Measurements from ENCODE around the gene CENPK. TPM values are rescaled to one million over a fixed set of nuclear protein-coding genes. Genes with fewer than 3 reads are reported as not detected.

CENPK gene
- total and polyA plus RNA-seq, 2 of the 8 experiments (the other 6 are each of a cell fraction or from before 2014, with no cell fraction given): 13.3 to 50.9 TPM

DNA sequence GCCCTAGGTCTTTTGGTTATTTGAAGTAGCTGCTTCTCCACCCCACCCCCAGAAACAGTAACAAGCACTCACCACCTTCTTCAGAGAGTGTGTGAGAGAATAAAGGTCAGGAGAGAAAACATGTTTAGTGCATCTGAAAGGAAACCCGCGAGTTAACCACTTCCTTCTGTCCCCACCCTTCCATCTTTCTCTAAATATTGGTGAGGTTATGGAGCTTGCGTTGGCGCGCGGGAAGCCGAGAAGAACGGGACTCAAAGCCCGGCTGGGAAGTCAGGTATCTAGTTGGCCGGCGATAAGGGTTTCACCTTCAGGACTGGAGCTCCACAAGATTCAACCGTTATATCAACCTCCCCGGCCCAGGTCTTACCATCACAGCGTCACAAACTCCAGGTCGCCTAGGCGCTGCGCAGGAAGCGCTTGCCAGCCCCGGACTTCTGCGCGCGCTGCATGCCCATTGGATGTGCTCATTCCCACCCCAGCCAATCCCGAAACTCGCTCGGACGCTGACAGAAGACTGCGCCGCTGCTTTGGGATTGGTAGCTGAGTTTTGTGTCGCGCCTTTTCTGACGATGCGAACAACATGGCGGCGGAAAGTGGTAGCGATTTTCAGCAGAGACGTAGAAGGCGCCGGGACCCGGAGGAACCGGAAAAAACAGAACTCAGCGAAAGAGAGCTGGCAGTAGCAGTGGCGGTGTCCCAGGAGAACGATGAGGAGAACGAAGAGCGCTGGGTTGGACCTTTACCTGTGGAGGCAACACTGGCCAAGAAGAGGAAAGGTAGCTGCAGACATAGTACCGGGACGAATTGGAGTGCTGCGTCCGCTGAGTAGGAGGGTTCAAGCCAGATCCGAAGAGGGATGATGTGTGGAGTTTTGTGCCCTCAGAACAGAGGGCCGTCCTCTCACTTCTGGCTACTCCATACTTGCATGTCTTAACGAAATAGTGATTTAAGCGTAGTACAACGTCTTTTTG, at the start of gene CENPK, which contains the start of gene PPWD1 (continued):
- TF ChIP-seq, protein P1, sequence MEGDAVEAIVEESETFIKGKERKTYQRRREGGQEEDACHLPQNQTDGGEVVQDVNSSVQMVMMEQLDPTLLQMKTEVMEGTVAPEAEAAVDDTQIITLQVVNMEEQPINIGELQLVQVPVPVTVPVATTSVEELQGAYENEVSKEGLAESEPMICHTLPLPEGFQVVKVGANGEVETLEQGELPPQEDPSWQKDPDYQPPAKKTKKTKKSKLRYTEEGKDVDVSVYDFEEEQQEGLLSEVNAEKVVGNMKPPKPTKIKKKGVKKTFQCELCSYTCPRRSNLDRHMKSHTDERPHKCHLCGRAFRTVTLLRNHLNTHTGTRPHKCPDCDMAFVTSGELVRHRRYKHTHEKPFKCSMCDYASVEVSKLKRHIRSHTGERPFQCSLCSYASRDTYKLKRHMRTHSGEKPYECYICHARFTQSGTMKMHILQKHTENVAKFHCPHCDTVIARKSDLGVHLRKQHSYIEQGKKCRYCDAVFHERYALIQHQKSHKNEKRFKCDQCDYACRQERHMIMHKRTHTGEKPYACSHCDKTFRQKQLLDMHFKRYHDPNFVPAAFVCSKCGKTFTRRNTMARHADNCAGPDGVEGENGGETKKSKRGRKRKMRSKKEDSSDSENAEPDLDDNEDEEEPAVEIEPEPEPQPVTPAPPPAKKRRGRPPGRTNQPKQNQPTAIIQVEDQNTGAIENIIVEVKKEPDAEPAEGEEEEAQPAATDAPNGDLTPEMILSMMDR (IDR thresholded peaks at IDR 0.05; ENCODE audit: control extremely low read depth in 1 of 3, insufficient read depth in 1 of 3, low read depth in 1 of 3, low read length in 3 of 3): no peak; a peak in 1 of 4 replicates
- TF ChIP-seq RBBP5 (IDR thresholded peaks at IDR 0.05; ENCODE audit: borderline replicate concordance, low read depth, low read length) (0 out of 2 replicates have a peak, but pooled peaks have one; percentile 65), BACH1 (IDR thresholded peaks at IDR 0.05; ENCODE audit: low read length) (no peak), MAFK (IDR thresholded peaks at IDR 0.05; ENCODE audit: low read depth, low read length) (no peak), SP4 (IDR thresholded peaks at IDR 0.05; ENCODE audit: low read length) (peak; percentile 70; the same call in 1 of the 2 replicates), HDAC2 (IDR thresholded peaks at IDR 0.05; ENCODE audit: borderline replicate concordance in 1 of 2, low read depth in 2 of 2, low read length in 2 of 2) (peak in 1 of 2 experiments; percentile 96; a peak in 1 of 4 replicates), NANOG (IDR thresholded peaks at IDR 0.05; ENCODE audit: insufficient read depth, low read depth, low read length, poor library complexity, severe bottlenecking) (no peak), GABPA (IDR thresholded peaks at IDR 0.05; ENCODE audit: borderline replicate concordance, insufficient read depth, low read length) (no peak), EP300 (IDR thresholded peaks at IDR 0.05; ENCODE audit: borderline replicate concordance in 1 of 2, low read depth in 2 of 2, low read length in 2 of 2) (no peak), KDM4A (IDR thresholded peaks at IDR 0.05; ENCODE audit: low read depth, low read length, severe bottlenecking) (peak; percentile 94), KDM1A (IDR thresholded peaks at IDR 0.05; ENCODE audit: borderline replicate concordance, low read length) (0 out of 2 replicates have a peak, but pooled peaks have one; percentile 27), ASH2L (IDR thresholded peaks at IDR 0.05; ENCODE audit: low read length) (peak; percentile 95), POLR2AphosphoS5 (IDR thresholded peaks at IDR 0.05; ENCODE audit: low read depth, low read length) (peak; percentile 85), JUN (IDR thresholded peaks at IDR 0.05; ENCODE audit: low read depth, low read length) (no peak), SP2 (IDR thresholded peaks at IDR 0.05; ENCODE audit: low read length) (no peak), TBP (IDR thresholded peaks at IDR 0.05; ENCODE audit: low read depth, low read length) (peak; percentile 91), TCF12 (IDR thresholded peaks at IDR 0.05; ENCODE audit: low read depth, low read length) (no peak)

Measured in H1 (cell line).